22Rv1 (cell line): ENCODE data around the gene DNAJB5.

ENCODE experiments used
- ZFX ChIP-seq: fragments of 450-650 bp; IDR thresholded peaks from 2 replicates; pipeline ENCODE4 v1.6.1; 2017; ENCODE audit warnings: antibody characterized with exemption, borderline replicate concordance
- TF ChIP-seq, protein P1 (sequence below): fragments of 450-650 bp; IDR thresholded peaks from 2 replicates; pipeline ENCODE4 v1.5.1; 2017; ENCODE audit warnings: mild to moderate bottlenecking

DNA sequence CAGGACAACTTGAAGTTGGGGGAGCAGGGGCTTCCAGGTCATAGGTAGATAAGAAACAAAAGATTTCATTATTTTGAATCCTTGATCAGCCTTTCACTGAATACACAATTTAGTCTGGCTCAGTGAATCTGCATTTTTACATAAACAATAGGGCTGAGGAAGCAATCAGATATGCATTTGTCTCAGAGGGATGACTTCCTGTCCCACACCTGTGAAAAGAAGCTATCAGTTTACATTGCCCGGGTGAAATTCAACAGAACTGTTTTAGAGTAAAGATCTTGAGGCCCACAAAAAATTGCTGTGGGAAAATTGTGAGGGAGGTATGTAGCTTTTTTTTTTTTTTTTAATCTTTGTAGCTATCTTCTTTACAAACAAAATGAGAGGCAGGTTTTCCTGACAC is 38.3 kb downstream of the DNAJB5 start:
- TF ChIP-seq, protein P1, sequence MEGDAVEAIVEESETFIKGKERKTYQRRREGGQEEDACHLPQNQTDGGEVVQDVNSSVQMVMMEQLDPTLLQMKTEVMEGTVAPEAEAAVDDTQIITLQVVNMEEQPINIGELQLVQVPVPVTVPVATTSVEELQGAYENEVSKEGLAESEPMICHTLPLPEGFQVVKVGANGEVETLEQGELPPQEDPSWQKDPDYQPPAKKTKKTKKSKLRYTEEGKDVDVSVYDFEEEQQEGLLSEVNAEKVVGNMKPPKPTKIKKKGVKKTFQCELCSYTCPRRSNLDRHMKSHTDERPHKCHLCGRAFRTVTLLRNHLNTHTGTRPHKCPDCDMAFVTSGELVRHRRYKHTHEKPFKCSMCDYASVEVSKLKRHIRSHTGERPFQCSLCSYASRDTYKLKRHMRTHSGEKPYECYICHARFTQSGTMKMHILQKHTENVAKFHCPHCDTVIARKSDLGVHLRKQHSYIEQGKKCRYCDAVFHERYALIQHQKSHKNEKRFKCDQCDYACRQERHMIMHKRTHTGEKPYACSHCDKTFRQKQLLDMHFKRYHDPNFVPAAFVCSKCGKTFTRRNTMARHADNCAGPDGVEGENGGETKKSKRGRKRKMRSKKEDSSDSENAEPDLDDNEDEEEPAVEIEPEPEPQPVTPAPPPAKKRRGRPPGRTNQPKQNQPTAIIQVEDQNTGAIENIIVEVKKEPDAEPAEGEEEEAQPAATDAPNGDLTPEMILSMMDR = no peak
- TF ChIP-seq ZFX = no peak
